NCI-H187 treated with DMSO at 0.1 percent for 48 hours (cell line): ENCODE results near the gene PARD3B.
A peak's percentile ranks its signal among the peaks of the same experiment; 100 is the strongest.

Source experiments
- DNase-seq: peaks from one replicate; lab custom pipeline; 2025; lab: John Stamatoyannopoulos, UW

Gene PARD3B

DNA sequence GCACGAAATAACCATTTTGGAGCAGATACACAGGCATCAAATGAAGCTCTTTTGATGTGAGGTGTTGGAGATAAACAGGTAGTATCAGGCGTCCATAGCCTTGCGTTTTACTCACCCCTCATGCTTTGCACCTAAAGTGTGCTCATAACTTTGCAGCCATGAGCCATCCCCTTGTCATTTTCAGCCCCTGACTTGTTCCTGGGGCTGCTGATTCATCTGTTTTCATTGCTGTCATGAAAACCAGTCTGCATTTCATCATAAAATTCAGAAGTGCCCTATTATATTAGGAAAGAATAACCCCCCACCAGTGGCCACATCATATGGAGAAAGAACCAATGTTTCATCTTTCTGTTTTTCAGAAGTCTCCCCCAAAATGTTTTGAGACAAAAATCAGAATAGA is 807.3 kb downstream of the PARD3B start:
- no peak for DNase-seq

DNA sequence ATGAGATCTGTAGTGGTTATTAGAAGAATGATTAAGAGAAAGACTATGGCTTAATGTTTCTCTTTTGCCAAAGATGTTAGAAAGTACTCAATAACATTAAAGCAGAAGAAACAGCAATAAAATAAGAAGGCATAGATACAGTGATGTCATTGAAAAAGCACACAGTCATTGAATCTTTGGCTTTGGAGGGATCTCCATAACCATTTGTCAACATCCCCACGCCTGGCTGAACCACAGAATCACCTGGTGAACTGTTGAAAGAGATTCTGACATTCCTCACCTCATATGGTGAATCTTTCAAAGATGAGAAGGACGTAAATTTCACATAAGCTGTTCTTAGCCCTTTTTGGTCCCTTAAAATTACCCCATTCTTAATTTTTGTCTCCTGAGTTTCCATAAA is 812.5 kb downstream of the PARD3B start:
- no peak for DNase-seq

GRCh38 chr2:205358351-205358815 is 813.1 kb downstream of the PARD3B start:
- DNase-seq: no peak

DNA sequence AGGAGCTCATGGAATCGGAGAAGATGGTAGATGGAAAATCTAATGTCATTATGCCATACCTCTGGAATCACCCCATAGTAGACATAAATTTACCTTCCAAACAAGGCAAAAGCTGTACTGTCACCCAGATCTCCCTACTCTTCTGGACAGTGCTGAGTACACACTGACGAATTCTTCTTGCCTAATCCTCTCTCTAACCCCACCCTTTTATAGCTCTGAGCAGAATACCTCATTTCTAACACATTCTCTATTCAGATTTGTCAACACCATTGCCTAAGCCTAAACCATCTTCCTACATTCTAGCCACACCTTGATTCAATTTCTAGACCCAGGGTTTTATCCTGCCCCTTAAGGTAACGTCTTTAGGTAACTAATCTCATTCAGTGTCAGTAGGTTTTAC is 816.0 kb downstream of the PARD3B start:
- no peak for DNase-seq

- DNase-seq: no peak
Observed at GRCh38 chr2:205361970-205362369, 816.7 kb downstream of the PARD3B start.

DNA sequence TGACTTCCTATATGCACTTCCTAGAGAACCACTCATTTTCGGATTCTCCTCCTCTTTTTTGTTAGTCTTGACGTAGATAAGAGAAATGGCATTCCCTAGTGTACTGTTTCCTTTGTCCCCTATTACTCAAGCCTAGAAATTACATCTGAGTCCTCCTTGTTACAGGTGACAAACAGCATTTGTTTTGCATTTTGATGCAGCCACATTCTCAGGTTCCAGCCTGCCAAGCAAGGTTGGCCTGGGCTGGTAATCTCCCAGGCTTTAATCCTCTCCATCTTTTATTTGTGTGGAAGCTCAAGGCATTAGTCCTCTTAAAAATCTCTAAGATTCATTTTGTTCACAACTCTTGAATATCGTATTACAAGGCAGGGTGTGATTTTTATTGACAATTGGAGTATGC is 819.0 kb downstream of the PARD3B start:
- DNase-seq: peak; percentile 70

DNA sequence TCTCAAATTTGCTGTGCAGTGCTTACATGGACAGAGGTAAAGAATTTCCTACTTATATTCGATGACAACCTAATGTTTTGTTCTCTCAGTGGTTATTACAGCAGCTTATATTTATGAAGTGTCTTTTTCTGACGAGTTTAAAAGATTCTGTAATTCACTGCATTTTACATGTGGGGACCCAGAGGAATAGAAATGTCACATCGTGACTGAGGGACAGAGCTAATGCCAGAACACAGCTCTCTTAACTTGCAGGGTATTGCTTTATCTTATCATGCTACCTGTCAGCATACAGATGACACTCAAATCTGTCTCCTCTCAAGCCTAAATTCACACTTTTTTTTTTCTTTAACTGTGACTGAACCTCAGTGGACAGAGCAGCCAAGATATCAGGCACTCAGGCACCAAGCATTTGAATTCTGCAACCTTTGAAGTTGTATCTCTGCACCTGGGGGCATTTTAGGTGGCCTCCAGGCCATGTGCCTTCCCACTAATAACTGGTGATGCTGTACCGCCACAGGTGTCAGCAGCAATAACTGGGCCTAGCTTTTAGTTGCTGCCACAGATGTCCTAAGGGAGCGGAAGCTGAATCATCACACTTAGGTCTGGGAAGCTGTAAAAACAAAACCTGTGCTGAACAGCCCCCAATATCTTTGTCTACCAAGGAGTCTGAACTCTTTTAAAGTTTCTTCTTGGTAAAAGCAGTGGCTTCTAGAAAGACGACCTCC is 821.2 kb downstream of the PARD3B start:
- no peak for DNase-seq

- DNase-seq: no peak
Observed at GRCh38 chr2:205367331-205367935, 822.2 kb downstream of the PARD3B start.

DNA sequence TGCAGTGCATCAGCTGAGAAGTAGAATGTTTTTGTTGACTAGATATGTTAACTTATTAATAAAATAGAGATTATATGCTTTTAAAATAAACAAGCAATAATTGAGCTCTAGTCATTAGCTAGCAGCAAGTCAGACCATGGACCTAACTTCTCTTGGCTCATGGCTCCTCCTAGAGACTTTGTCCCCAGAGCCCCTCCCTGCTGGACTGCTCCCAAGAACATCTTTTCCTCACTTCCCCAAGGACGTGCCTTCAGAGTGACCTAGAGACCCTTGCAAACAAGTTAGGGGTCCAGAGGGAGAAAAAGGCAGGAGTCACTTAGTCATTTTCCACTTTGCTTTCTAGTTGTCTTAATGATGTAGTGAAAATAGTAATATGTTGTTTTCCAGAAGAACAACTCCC is 824.5 kb downstream of the PARD3B start:
- no peak for DNase-seq

DNA sequence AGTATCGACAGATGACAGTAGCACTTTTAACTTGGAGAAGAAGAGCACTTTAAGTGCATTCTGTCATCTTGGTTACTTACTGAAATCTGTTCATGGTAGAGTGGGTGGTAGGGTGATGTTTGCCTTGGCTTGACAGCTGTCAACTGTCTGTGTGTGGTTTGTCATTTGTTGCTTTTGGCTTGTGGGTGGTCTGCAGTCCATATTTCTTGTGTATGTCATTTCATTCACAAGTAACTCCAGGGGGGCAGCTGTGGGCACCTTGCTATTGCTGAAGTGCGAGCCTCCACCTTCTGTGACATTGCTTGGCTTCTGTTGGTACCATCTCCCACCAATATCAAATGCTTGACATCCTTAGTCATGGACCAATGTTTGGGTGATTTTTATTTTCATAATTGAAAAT is 825.5 kb downstream of the PARD3B start:
- DNase-seq: no peak

DNA sequence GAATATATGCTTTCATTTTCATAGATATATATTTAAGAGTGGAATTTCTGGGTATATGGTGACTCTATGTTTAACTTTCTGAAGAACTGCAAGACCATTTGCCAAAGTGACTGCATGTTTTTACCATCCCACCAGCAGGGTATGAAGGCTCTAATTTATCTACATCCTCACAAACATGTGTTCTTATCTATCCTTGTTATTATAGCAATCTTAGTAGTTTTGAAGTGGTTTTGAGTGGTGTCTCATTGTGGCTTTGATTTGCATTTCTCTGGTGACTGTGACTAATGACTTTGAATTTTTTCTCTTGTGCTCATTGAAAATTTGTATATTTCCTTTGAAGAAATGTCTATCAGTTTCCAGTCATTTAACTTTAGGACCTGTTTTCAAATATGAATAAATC is 826.9 kb downstream of the PARD3B start:
- no peak for DNase-seq

DNA sequence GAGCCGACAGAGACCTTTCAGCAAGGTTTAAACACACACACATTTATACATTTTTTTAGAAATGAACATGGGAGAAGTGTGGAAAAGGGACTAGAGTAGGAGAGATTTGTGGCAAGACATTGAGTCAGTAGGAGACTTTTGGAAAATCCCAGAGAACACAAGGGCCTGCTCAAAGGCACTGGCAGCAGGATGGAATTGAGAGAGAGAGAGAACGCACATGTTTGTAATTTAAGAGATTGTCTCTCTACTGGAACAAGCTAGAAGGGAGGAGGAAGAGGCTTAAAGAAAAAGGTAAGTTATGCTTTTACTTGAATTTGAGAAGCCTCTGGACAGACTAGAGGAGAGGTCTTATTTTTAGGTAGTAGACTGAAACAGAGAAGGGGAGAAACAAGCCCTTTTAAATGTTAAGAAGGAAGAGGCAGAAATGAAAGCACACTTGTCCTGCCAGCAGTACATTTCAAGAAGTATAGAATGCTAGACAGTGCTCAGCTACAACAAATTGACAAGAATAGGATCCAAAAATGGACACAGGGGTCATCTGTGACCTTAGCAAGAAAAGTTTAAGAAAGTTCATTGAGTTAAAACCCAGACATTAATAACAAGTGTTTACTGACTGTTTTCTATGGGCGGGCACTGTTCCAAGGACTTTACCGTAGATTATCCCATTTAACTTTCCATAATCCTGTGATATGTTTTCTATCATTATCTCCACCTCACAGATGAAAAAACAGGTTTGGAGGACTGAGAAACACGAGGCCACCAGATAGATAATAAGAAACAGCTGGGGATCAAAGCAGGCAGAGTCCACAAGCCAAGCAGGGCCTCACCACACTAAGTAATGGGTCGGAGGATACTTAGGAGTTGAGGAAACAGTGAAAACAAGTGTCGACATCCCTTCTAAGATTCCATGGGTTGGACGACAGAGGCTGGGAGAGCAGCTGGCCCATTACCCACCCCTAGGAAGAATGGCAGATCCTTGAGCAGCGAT is 830.5 kb downstream of the PARD3B start:
- no peak for DNase-seq

DNA sequence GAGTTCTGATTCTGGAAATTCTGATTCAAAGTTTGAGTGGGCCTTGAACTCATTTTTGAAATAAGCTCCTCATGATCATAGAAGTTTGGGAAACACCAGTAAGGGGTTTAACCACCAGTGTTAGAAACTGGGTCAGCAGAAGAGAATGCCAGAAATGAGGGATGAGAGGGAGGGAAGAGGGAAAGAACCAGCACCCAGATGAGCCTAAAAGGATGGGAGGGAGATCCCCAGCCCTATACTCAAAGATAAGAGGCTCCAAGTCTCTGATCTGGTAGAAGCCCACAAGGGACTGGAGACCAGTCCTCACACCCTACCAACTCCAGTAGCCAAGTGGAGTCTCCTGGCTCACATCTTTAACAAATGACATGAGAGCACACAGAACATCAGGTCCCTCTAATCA is 832.0 kb downstream of the PARD3B start:
- DNase-seq: no peak

DNA sequence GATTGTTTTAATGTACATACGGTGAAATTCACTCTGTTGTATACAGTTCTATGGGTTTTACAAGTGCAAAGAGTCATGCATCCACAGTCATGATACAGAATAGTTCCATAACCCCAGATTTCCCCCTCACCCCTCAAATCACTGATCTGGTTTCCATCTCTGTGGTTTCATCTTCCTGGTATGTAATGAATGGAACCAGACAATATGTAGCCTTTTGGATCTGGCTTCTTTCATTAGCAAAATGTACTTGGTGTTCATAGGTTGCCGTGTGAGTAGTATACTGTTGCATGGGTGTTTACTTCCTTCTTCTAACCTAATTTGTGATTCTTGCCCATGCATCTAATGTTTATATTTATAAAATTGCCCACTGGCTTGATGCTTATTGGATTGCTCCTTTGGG is 838.3 kb downstream of the PARD3B start:
- DNase-seq: no peak

DNA sequence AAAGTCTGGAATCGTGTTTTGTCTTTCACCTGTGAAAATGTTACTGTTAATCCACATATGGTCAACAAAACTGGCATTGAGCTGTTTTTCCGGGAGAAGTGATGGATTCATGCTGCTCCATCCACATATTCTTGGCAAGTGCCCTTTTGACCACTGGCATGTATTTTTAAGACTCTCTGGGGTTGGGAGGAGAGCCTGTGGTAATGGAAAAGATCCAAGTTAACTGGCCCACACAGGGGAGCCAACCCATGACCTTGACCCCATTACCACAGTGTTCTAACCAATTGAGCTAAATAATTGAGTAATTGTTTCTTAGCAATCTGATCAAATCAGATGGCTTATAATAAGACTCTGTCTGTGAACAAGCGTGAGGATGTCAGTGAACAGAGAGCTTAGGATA is 840.8 kb downstream of the PARD3B start:
- DNase-seq: no peak

DNA sequence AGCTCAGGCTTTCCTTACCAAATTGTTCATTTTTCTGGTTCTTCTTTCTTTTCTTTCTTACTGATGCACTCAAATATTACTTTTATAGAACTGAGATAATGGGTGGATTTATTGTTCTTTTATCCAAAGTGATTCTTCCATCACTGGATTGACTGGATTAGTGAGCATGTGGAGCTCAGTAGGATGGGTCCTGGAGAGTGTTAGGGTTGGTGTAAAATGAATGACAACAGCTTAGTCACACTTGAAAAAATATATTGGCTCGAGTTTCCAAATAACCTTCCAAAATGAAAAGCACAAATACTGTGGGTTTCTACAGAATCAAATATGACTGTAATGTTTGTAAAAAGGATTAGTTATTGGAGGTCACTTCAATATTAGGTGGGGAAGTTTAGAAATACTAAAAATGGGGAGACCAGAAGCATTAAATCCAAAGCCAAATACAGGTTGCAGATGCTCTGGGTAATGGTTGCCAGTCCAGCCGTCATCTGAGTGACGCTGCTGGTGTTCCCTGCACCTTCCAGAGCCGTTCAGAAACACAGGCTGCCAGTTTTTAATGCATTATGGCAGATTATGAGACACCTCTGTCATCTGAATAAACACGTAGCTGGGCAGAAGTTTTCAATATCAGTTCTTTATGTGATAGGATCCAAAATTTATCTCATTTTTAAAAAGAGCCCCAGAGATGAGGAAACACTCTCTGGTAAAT is 842.2 kb downstream of the PARD3B start:
- no peak for DNase-seq

- DNase-seq: no peak
Observed at GRCh38 chr2:205390866-205391265, 845.6 kb downstream of the PARD3B start.

DNA sequence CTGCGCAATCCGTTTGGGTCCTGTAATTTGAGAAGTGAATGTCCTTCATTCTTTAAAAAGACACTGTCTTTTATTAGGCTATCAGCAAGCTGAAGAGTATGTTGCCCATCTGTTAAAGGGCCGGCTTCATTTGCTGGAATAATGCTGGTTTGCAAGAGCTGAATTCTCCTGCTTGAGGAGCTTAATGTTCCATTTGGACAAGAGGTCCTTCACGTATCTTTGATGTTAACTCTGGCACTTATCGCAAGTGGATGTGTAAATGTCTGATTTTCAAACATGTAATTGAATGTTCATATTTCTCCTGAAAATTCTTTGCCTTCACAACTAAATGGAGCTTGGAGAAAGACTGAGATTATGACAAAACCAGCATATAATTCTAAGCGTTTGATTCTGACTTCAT is 856.2 kb downstream of the PARD3B start:
- no peak for DNase-seq

GRCh38 chr2:205402011-205402410 is 856.7 kb downstream of the PARD3B start:
- DNase-seq: no peak

DNA sequence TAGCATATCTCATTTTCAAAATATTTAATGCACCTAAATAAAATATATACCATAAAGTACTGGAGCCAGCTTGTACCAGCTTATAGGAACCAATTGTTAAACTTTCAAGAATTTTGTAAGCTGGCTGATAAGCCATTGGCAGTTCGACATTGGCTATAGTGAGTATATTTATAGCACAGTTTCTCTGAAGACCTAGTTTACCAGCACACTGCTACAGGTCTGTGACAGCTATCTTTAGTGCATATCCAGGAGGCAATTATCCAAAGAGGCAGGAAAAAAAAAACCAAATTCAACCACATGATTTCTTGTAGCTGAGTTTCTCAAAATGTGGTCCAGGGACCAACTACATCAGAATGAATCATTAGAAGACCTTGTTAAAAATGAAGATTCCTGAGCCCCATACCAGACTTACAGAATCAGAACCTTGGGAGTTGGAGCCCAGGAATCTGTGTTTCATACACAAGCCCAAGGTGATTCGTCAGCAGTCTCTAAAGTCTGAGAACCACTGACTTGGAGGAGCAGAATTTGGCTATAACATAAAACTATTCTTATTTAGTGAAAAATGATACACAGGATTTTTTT is 858.1 kb downstream of the PARD3B start:
- no peak for DNase-seq

DNA sequence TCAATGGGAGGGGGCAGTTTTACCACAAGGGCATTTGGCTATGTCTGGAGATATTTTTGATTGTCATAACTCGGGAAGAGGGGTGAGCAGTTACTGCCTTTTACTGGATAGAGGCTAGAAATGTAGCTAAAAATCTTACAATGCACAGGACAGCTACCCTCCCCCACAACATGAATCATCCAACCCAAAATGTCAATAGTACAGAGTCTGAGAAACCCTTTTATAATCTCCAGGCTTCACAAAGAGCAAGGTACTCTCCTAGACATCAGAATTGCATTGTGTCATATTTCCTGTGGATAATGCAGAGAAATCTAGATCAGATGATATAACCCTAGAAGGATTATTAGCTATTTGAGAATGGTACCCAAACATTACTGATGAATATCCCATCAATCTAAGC is 859.9 kb downstream of the PARD3B start:
- DNase-seq: no peak

- DNase-seq: no peak
Observed at GRCh38 chr2:205405752-205406151, 860.5 kb downstream of the PARD3B start.
